Measurements from ENCODE around the gene PCBP3.
"Not testable (repeated sequence)": the region's sequence is repeated elsewhere in the genome, so short reads cannot be mapped to it uniquely, and the experiment has no call there.

The PCBP3 gene

DNA sequence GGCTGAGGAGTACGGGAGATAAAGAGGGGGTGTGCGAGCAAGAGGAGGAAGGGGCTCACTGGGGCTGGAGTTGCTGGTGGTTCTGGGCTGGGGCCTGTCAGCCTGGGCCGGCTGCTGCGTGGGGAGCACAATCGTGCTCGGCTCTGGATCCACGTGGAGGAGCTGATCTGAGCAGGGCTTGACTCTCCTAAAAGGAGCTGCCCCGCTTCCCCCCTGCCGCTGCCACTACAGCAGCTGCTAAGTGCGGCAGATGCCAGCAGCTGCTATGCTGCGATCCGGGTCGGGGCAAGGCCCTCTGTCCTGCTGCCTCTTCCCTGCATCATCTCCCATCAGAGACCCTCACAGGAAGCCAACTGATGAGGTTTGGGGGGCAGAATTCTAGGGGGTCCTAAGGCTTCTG is 165.9 kb downstream of the PCBP3 start:
- no peak for DNase-seq (ENCODE audit: low read depth)

GRCh38 chr21:45811136-45811535 is 167.6 kb downstream of the PCBP3 start:
- DNase-seq (ENCODE audit: low read depth): no peak

GRCh38 chr21:45814210-45814940 is 170.8 kb downstream of the PCBP3 start:
- not testable (repeated sequence) for DNase-seq (ENCODE audit: low read depth)

DNA sequence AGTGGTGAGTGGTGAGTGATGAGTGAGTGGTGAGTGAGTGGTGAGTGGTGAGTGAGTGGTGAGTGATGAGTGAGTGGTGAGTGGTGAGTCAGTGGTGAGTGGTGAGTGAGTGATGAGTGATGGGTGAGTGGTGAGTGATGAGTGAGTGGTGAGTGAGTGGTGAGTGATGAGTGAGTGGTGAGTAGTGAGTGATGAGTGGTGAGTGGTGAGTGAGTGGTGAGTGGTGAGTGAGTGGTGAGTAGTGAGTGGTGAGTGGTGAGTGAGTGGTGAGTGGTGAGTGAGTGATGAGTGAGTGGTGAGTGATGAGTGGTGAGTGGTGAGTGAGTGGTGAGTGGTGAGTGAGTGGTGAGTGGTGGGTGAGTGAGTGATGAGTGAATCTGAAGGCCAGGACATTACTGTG is 172.3 kb downstream of the PCBP3 start:
- DNase-seq (ENCODE audit: low read depth): not testable (repeated sequence)

DNA sequence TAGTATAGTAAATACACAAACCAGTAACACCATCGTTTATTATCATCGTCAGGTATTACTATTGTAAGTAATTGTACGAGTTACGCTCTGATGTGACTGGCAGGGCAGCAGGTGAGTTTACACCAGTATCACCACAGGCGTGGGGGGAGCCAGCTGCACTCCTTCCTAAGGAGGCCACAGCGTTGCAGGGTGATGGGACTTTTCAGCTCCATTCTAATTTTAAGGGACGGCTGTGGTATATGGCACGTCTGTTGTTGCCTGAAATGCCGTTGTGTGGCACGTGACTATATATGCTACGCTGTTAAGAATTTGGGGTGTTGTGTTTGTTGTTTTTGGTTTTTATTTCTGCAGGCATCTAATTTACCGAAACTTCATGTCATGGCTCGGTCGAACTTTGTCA is 173.3 kb downstream of the PCBP3 start:
- DNase-seq (ENCODE audit: low read depth): no peak

DNA sequence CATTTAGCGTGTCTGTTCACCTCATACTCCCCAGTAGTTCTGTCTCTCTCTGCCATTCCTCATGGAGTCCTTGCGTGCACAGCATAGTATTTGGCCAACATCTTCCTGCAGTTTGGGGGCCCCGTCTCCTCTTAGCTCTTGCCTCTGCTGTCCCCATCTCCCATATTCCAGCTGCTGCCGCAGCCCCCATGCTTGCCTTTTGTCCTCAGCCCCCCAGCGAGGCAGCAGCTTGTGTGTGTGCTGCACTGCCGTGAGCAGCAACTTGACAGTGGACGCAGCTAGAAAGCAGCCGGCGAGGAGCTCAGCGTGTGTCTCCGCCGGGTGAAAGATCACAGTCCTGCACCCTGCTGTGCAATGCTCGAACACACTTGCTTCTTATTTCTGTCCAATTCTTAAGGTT is 173.8 kb downstream of the PCBP3 start:
- no peak for DNase-seq (ENCODE audit: low read depth)

DNA sequence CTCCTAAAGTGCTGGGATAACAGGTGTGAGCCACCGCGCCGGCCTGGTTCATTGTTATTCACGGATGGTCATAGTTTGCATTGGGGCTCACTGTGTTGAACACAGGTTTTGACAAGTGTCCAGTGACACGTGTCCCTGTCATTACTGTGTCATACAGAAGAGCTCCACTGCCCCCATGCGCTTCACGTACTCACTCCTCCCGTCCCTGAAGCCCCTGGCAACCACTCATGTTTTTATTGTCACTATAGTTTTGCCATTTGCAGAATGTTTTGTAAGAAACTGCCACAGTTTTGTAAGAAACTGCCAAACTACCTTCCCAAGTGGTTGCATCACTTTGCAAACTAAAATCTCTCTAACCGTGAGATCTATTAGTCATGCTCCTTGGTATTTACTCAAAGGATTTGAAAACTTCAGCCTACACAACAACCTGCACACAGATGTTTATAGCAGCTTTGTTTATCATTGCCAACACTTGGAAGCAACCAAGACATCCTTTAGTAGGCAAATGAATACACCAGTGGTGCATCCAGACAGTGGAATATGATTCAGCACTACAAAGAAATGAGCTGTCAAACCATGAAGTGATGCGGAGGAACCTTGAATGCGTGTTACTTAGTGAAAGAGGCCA is 174.9 kb downstream of the PCBP3 start:
- DNase-seq (ENCODE audit: low read depth): peak; percentile 37

DNA sequence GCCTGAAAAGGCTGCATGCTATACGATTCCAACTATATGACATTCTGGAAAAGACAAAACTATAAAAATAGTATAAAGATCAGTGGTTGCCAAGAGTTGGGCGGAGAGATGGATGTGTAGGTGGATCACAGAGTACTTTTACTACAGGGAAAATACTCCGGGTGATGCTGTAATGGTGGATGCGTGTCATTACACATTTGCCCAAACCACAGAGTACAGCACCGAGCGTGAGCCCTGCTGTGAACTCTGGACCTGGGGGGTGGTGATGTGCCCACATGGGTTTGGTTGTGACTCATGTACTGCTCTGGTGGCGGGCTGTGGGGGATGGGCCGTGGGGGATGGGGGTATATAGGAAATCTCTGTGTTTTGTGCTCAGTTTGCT is 175.4 kb downstream of the PCBP3 start:
- DNase-seq (ENCODE audit: low read depth): peak; percentile 34

DNA sequence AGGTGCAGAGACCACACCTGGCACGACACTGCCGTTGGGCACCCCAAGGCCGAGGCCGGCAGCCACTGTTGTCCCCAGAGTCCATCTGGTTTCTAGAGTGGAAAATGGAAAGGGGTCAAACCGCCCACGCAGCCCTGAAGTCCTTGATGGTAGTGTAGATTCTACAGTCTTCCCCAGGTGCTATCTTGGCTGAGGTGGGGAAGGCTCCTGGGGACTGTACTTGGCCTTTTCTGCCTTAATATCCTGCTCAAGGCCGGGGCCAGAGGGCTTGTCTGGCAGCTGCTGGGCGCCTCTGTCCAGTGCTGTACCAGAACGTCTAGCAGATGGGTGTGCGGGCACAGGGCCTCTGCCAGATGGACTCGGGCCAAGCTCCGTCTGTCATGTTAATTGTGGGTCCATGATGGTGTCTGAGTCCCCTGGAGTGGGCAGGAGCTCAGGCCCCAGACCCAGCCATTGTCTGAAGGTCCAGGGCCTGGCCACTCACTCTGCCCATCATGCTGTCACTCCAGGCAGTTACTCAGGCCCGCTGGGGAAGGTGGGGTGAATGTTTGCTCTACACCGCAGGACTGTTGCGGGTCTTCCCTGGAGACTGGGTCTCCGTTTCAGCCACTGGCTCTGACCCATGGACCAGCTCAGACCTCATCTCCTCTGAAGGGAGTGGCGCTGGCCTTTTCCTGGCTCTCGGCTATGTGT is 176.1 kb downstream of the PCBP3 start:
- DNase-seq (ENCODE audit: low read depth): no peak

DNA sequence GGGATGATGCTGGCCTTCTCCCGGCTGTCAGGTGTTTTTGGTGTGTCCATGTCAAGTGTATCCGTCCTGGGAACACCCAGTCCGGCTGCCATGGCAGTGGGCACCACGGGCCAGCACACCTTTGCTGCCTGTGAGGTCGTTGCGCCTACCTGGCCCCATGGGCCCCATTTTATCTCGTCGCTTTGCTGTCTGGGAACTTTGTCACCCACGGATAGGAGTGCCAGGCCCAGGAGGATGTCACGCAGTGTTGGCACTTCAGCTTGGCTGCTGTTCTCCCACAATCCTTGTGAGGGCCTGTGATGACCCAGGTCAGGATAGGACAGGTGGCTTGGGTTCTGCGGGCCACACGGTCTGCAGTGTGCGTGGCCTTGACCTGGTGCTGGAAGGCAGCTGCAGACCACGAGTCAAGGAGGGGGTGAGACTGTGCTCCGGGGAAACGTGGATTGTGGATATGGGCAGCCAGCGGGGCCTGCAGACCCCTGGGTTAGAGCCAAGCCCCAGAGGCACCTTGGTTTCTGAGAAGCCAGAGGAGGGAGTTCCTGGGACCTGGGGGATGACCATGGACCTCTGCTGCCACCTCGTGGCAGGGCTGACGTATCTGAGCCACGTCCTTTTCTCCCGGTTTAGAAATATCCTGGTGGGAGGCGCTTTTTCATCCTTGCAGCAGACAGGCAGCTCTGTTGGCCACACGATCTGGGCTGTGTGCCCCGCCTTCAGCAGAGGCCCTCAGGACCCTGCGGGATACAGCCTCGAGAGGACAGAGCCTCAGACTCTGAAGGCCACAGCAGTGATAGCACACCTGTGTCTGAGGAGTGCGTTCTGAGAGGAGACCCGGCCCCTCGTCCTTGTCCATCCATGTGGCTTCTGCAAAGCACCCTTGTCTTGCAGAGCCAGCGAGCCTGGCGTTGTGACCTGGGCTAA is 176.9 kb downstream of the PCBP3 start:
- DNase-seq (ENCODE audit: low read depth): peak; percentile 53

DNA sequence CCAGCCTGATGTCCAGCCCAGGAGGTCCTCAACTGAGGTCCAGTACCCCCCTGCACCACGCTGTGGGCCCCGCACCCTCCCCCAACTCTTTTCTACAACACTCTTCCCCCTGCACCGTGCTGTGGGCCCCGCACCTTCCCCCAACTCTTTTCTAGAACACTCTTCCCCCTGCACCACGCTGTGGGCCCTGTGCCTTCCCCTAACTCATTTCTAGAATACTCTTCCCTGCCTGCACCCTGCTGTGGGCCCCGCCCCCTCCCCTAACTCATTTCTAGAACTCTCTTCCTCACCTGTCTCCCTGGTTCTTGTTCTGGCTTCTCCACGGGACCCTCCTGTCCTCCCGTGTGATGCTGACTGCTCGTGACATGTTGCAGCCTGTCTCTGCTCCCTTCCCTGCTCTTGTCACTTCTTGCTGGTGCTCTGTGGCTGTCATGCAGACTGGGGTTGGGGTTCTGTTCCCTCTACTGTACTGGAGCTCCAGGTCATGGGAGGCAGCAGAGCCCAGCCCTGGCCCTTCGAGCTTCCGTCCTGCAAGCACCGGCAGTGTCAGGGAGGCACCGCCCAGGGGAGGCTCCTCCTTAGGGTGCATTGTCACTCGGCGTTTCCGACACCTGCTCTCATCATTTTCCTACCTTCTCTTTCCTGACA is 177.9 kb downstream of the PCBP3 start:
- no peak for DNase-seq (ENCODE audit: low read depth)

- no peak for DNase-seq (ENCODE audit: low read depth)
Observed at GRCh38 chr21:45821998-45822397, 178.5 kb downstream of the PCBP3 start.

GRCh38 chr21:45822429-45823099 is 179.0 kb downstream of the PCBP3 start:
- no peak for DNase-seq (ENCODE audit: low read depth)

DNA sequence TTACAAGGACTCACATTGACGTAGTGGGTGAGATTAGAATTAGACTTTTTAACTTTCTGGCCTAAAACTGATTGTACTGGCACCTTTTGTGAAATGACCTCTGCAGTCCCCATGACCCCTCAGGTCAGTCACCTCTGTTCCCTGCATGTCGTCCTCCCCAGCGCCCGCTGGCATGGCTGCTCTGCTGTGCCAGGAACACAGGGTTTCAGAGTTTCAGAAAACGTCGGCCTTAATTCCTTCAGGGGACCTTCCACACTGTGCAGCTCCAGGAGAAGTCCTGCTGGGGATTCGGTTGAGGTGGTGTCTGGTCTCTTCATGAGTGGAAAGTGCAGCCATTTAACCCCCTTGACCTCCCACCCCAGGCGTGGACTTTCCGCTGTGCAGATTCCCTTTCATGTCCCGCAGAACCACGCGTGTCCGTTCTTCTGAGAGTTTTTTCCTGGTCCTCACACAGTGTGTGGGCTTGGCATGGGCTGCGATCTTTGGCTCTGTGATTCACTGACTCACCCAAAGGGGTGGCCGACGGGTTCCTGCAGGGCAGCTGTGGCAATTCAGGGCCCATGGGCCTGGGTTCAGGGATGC is 179.7 kb downstream of the PCBP3 start:
- DNase-seq (ENCODE audit: low read depth): no peak

- DNase-seq (ENCODE audit: low read depth): no peak
Observed at GRCh38 chr21:45824546-45825215, 181.2 kb downstream of the PCBP3 start.

DNA sequence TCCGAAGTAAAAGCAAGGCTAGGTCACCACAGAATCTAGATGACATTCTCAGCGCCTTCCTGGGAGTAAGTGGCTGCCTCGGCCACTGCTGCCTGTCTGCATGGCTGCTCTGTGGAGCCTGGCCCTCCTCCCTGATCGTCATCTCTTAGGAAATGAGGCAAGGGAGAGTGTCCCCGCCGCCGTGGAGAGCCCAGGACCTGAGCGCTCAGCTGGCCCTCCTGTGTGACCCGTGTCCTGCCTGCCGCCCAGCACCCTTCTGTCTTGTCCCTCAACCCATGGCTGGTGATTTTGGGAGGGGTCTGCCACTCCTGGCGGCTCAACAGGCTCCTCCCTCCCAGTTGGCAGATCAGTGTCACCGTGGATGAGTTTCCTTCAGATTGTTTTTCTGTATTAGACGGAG is 181.7 kb downstream of the PCBP3 start:
- no peak for DNase-seq (ENCODE audit: low read depth)

DNA sequence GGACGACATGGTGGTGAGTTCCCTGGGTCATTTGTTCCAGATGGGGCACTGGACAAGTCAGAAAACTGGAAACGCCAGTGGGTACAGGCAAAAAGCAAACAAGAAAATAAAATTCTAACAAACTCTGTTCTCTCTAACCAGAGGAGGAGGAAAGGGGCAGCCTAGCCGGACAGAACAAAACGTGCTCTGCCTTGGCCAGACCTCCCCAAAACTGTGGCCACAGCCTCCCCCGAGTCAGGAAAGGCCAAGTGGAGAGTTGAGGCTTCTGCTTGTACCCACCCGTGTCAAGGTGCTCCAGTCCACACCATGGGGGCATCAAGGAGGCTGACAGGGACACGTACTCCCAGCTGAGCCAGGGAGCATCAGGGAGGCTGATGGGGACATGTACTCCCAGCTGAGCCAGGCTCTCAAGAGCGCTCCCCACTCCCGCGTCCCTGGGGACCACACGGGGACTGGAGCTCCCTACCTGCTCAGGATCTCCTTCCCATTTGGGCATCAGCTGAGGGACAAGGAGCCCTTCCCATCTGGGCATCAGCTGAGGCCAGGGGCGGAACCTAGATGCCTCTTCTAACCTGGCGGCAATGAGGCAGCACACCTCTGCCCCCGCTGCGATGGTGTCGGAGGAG is 183.3 kb downstream of the PCBP3 start:
- no peak for DNase-seq (ENCODE audit: low read depth)

GRCh38 chr21:45827302-45827692 is 183.8 kb downstream of the PCBP3 start:
- no peak for DNase-seq (ENCODE audit: low read depth)

DNA sequence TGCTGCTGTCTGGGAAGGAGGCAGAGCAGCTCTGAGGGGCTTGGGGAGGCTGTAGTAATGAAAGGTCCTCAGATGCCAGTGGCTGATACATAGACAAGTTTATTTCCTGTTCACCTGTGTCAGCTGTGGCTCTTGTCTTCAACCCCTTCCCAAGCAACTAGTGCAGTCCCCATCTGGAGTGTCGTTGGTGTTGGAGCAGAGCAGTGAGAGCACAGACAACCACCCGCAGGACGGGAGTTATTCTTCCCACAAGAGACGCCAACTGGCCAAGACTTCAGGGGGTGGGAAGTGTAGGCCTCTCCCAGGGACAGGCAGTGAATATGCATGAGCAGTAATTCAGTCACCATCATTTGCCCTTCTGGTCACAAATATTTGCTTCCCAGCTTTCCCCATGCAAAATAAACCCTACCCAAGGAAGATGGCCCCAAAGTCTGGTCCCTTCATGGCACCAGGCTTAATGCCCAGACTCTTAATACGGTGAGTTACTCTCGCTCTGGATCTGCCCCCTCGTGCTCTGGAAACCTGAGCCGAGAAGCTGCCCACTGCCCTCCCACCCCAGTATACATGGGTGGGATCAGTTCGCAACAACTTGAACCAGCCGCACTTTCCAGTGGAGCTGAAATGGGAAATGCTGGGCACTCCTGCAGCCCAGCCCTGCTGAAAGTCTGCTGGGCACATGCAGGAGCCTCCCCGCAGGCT is 184.5 kb downstream of the PCBP3 start:
- DNase-seq (ENCODE audit: low read depth): no peak

Data from HS-5 (cell line).